K562 (cell line): Measurements from ENCODE around the gene CPTP. TPM values are rescaled to one million over a fixed set of nuclear protein-coding genes. Genes with fewer than 3 reads are reported as not detected.

ENCODE experiments used
- CHD1 ChIP-seq: fragments of 200-600 bp; sonication (generic); IDR thresholded peaks from one replicate; pipeline ENCODE4 v1.6.1; 2012; ENCODE audit warnings: mild to moderate bottlenecking, moderate library complexity, low read length, inconsistent platforms
- CHD2 ChIP-seq: IDR thresholded peaks from 2 replicates; pipeline ENCODE4 v1.6.1; 2011; ENCODE audit warnings: low read depth, low read length
- FOXK2 ChIP-seq, 2 experiments: fragments of 450-650 bp; IDR thresholded peaks in 1 of 2; conservative IDR thresholded peaks in 1 of 2; 2 replicates each; pipeline ENCODE4 v1.6.1; 2016; ENCODE audit warnings: low read depth in 2 of 2, mild to moderate bottlenecking in 1 of 2
- HDAC6 ChIP-seq: IDR thresholded peaks from 2 replicates; pipeline ENCODE4 v1.6.1; 2012; ENCODE audit warnings: low read depth, mild to moderate bottlenecking, control low read depth, inconsistent platforms, low read length, moderate library complexity
- IRF2 ChIP-seq: sonication (generic); formaldehyde crosslinking; IDR thresholded peaks from 2 replicates; pipeline ENCODE4 v1.8.1; 2022; ENCODE audit warnings: mild to moderate bottlenecking, missing genetic modification reagents
- KLF13 ChIP-seq: fragments of 450-650 bp; IDR thresholded peaks from 2 replicates; pipeline ENCODE4 v1.6.1; 2016; ENCODE audit warnings: missing genetic modification characterization, low read depth, mild to moderate bottlenecking, missing compliant biosample characterization, moderate library complexity, borderline replicate concordance
- MAFG ChIP-seq: fragments of 450-650 bp; conservative IDR thresholded peaks from 2 replicates; pipeline ENCODE4 v1.6.1; 2016; ENCODE audit warnings: missing genetic modification characterization, missing compliant biosample characterization
- MCM3 ChIP-seq: fragments of 450-650 bp; IDR thresholded peaks from 2 replicates; pipeline ENCODE4 v1.6.1; 2016
- POLR2B ChIP-seq: fragments of 450-650 bp; IDR thresholded peaks from 2 replicates; pipeline ENCODE4 v1.6.1; 2018; ENCODE audit warnings: low read depth; ENCODE audit not compliant: partially characterized antibody
- POU5F1 ChIP-seq: fragments of 150-350 bp; IDR thresholded peaks from 2 replicates; pipeline ENCODE4 v1.6.1; 2014; ENCODE audit warnings: borderline replicate concordance, low read length, low read depth, mild to moderate bottlenecking; ENCODE audit not compliant: partially characterized antibody
- PYGO2 ChIP-seq: fragments of 450-650 bp; IDR thresholded peaks from 2 replicates; pipeline ENCODE4 v1.6.1; 2016; ENCODE audit warnings: mild to moderate bottlenecking, missing genetic modification characterization, moderate library complexity, missing compliant biosample characterization
- TEAD4 ChIP-seq, 2 experiments: sonication (generic) in 1 of 2; formaldehyde crosslinking in 1 of 2; IDR thresholded peaks; 2 replicates each; pipeline versions ENCODE4 v1.6.1 to v1.8.0; 2012 to 2022; ENCODE audit warnings: borderline replicate concordance in 1 of 2, inconsistent platforms in 1 of 2, low read length in 1 of 2, mild to moderate bottlenecking in 1 of 2, missing genetic modification reagents in 1 of 2
- TSC22D4 ChIP-seq: fragments of 450-650 bp; IDR thresholded peaks from 2 replicates; pipeline ENCODE4 v1.6.1; 2016; ENCODE audit warnings: missing genetic modification characterization, missing biosample characterization, control low read depth
- ZNF217 ChIP-seq: sonication (generic); formaldehyde crosslinking; IDR thresholded peaks from 2 replicates; pipeline ENCODE4 v1.8.0; 2022; ENCODE audit warnings: mild to moderate bottlenecking, missing genetic modification reagents
- polyA plus RNA-seq, 8 experiments: library from polyadenylated mRNA; depleted of rRNA in 4 of 8; stranded (reverse) in 5 of 8; unstranded in 3 of 8; fragments of >200 nt; fragmentation: Nextera tagmentation in 2 of 8; fragmentation: Illumina TruSeq in 1 of 8; extraction: Ambion mirVana in 2 of 8; extraction: Trizol in 1 of 8; gene quantifications; 2 replicates each; pipeline versions ENCODE4 v1.2.1 to v1.2.3, GENCODE V29; 2011 to 2014; ENCODE audit warnings: inconsistent platforms in 1 of 8, missing spikeins in 1 of 8
- total RNA-seq, 7 experiments: library from RNA; depleted of rRNA in 6 of 7; stranded (reverse); fragments of >200 nt in 6 of 7; fragmentation: Illumina TruSeq in 2 of 7; extraction: Trizol in 2 of 7; gene quantifications; 2 replicates each; pipeline versions ENCODE4 v1.2.1 to v1.2.3, GENCODE V29; 2011 to 2021; ENCODE audit warnings: low replicate concordance in 1 of 7
- TF ChIP-seq, protein P1 (sequence below): sonication (generic); formaldehyde crosslinking; IDR thresholded peaks from 2 replicates; pipeline ENCODE4 v1.8.0; 2022; ENCODE audit warnings: mild to moderate bottlenecking, missing genetic modification reagents
- TF ChIP-seq, protein P2 (sequence below): fragments of 250-450 bp; sonication (Bioruptor Pico); IDR thresholded peaks from 2 replicates; pipeline ENCODE4 v1.8.0; 2021; ENCODE audit warnings: borderline replicate concordance, mild to moderate bottlenecking, moderate library complexity; ENCODE audit not compliant: poor library complexity, severe bottlenecking
- TF ChIP-seq, protein P3 (sequence below): fragments of 450-650 bp; IDR thresholded peaks from 2 replicates; pipeline ENCODE4 v1.7.1; 2018; ENCODE audit warnings: mild to moderate bottlenecking, low read depth; ENCODE audit not compliant: partially characterized antibody
- TF ChIP-seq, protein P4 (sequence below): IDR thresholded peaks from 2 replicates; pipeline ENCODE4 v1.6.1; 2016; ENCODE audit warnings: missing genetic modification characterization, missing compliant biosample characterization
- TF ChIP-seq, protein P5 (sequence below): sonication (generic); formaldehyde crosslinking; IDR thresholded peaks from 2 replicates; pipeline ENCODE4 v1.8.1; 2022; ENCODE audit warnings: missing genetic modification reagents

Gene CPTP
- total and polyA plus RNA-seq, 9 of the 15 experiments (the other 6 are each of a cell fraction or from before 2014, with no cell fraction given) = 0.11 to 25.8 (median 3.5) TPM

DNA sequence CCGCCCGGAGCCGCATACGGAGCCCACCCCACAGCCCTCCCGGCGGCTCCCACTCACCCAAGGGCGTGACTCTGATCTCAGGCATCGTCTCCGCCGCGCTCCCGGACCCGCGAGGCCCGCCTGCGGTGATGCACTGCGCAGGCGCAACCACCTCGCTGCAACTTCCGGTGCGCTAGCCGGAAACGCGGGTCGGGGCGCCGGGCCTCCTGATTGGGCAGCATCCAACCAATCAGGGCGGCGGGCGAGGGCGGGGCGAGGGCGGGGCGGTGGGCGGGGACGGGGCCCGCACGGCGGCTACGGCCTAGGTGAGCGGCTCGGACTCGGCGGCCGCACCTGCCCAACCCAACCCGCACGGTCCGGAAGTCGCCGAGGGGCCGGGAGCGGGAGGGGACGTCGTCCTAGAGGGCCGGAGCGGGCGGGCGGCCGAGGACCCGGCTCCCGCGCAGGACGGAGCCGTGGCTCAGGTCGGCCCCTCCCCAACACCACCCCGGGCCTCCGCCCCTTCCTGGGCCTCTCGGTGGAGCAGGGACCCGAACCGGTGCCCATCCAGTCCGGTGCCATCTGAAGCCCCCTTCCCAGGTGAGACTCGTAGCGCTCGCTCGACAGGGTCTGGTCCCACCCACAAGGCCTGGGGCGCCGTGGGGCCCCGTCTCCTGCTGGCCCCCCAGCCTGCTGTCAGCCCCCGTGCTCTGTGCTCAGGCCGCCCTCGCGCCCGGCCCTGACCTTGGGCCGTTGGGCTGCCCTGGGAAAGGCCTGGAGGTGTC is at the start of gene CPTP, which contains the start of gene INTS11 (continued):
- TF ChIP-seq, protein P1, sequence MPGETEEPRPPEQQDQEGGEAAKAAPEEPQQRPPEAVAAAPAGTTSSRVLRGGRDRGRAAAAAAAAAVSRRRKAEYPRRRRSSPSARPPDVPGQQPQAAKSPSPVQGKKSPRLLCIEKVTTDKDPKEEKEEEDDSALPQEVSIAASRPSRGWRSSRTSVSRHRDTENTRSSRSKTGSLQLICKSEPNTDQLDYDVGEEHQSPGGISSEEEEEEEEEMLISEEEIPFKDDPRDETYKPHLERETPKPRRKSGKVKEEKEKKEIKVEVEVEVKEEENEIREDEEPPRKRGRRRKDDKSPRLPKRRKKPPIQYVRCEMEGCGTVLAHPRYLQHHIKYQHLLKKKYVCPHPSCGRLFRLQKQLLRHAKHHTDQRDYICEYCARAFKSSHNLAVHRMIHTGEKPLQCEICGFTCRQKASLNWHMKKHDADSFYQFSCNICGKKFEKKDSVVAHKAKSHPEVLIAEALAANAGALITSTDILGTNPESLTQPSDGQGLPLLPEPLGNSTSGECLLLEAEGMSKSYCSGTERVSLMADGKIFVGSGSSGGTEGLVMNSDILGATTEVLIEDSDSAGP = no peak
- TF ChIP-seq HDAC6 (no peak), POU5F1 (no peak), CHD1 (peak; percentile 66), MCM3 (no peak), KLF13 (tag) (peak; percentile 86; the same call in 1 of the 2 replicates), CHD2 (no peak), MAFG (no peak), TEAD4 (IDR thresholded peaks at IDR 0.05; ENCODE audit: low read length) (no peak), TEAD4 (CRISPR knock-in tag; IDR thresholded peaks at IDR 0.05; ENCODE audit: borderline replicate concordance) (no peak), POLR2B (peak; percentile 87), TSC22D4 (tag) (no peak), PYGO2 (tag) (no peak), ZNF217 (no peak), FOXK2 (conservative IDR thresholded peaks at IDR 0.05 in 1 of 2, IDR thresholded peaks at IDR 0.05 in 1 of 2; ENCODE audit: low read depth in 2 of 2) (no peak), IRF2 (CRISPR knock-in tag) (no peak)
- TF ChIP-seq, protein P2, sequence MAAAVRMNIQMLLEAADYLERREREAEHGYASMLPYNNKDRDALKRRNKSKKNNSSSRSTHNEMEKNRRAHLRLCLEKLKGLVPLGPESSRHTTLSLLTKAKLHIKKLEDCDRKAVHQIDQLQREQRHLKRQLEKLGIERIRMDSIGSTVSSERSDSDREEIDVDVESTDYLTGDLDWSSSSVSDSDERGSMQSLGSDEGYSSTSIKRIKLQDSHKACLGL = no peak
- TF ChIP-seq, protein P3, sequence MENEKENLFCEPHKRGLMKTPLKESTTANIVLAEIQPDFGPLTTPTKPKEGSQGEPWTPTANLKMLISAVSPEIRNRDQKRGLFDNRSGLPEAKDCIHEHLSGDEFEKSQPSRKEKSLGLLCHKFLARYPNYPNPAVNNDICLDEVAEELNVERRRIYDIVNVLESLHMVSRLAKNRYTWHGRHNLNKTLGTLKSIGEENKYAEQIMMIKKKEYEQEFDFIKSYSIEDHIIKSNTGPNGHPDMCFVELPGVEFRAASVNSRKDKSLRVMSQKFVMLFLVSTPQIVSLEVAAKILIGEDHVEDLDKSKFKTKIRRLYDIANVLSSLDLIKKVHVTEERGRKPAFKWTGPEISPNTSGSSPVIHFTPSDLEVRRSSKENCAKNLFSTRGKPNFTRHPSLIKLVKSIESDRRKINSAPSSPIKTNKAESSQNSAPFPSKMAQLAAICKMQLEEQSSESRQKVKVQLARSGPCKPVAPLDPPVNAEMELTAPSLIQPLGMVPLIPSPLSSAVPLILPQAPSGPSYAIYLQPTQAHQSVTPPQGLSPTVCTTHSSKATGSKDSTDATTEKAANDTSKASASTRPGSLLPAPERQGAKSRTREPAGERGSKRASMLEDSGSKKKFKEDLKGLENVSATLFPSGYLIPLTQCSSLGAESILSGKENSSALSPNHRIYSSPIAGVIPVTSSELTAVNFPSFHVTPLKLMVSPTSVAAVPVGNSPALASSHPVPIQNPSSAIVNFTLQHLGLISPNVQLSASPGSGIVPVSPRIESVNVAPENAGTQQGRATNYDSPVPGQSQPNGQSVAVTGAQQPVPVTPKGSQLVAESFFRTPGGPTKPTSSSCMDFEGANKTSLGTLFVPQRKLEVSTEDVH = no peak
- TF ChIP-seq, protein P4, sequence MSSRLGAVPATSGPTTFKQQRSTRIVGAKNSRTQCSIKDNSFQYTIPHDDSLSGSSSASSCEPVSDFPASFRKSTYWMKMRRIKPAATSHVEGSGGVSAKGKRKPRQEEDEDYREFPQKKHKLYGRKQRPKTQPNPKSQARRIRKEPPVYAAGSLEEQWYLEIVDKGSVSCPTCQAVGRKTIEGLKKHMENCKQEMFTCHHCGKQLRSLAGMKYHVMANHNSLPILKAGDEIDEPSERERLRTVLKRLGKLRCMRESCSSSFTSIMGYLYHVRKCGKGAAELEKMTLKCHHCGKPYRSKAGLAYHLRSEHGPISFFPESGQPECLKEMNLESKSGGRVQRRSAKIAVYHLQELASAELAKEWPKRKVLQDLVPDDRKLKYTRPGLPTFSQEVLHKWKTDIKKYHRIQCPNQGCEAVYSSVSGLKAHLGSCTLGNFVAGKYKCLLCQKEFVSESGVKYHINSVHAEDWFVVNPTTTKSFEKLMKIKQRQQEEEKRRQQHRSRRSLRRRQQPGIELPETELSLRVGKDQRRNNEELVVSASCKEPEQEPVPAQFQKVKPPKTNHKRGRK (tag) = no peak
- TF ChIP-seq, protein P5, sequence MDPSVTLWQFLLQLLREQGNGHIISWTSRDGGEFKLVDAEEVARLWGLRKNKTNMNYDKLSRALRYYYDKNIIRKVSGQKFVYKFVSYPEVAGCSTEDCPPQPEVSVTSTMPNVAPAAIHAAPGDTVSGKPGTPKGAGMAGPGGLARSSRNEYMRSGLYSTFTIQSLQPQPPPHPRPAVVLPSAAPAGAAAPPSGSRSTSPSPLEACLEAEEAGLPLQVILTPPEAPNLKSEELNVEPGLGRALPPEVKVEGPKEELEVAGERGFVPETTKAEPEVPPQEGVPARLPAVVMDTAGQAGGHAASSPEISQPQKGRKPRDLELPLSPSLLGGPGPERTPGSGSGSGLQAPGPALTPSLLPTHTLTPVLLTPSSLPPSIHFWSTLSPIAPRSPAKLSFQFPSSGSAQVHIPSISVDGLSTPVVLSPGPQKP = no peak
